ENCODE data around the gene FGF14.

GRCh38 chr13:101945435-101945834, 456.4 kb downstream of the FGF14 start:
- TF ChIP-seq POLR2A (IDR thresholded peaks at IDR 0.05) (no peak), CTCF (IDR thresholded peaks at IDR 0.05) (no peak)

Measured in lower leg skin (tissue), 3 donors.